Activated effector memory CD4-positive, alpha-beta T cell treated with Interleukin-2 at 50 U/mL for 16 hours (primary cell): ENCODE measurements around the gene BBIP1.
A peak's percentile ranks its signal among the peaks of the same experiment; 100 is the strongest.
"Not testable (repeated sequence)": the region's sequence is repeated elsewhere in the genome, so short reads cannot be mapped to it uniquely, and the experiment has no call there.

Experiments used
- DNase-seq: peaks from one replicate; pipeline ENCODE4 v3.0.0-alpha.2; 2020

The BBIP1 gene

GRCh38 chr10:110919971-110920881 lies 1.2 kb upstream of the BBIP1 start:
- no peak for DNase-seq

GRCh38 chr10:110919349-110919931 lies 460 bp upstream of the BBIP1 start, which contains the start of gene SHOC2:
Gene SHOC2, plus strand, starts transcription at chr10:110919604. Its CDS starts 44,755 bp downstream, at chr10:110964359.
- peak; percentile 97 for DNase-seq

- peak; percentile 81 for DNase-seq
Measured at GRCh38 chr10:110918269-110918642, 724 bp downstream of the BBIP1 start.

- no peak for DNase-seq
Measured at GRCh38 chr10:110916554-110917346, 2.2 kb downstream of the BBIP1 start.

GRCh38 chr10:110915600-110915999 lies 3.4 kb downstream of the BBIP1 start:
- DNase-seq, result not testable (repeated sequence)

- DNase-seq, result no peak
Measured at GRCh38 chr10:110915035-110915434, 3.9 kb downstream of the BBIP1 start.

GRCh38 chr10:110914431-110914830 lies 4.5 kb downstream of the BBIP1 start:
- no peak for DNase-seq

GRCh38 chr10:110912374-110912773 lies 6.6 kb downstream of the BBIP1 start:
- no peak for DNase-seq

- no peak for DNase-seq
Measured at GRCh38 chr10:110910138-110910537, 8.8 kb downstream of the BBIP1 start.

- DNase-seq, result no peak
Measured at GRCh38 chr10:110903280-110904278, 15.4 kb downstream of the BBIP1 start.

GRCh38 chr10:110901954-110902819 lies 16.8 kb downstream of the BBIP1 start:
- no peak for DNase-seq

- no peak for DNase-seq
Measured at GRCh38 chr10:110900983-110901382, 18.0 kb downstream of the BBIP1 start.

- no peak for DNase-seq
Measured at GRCh38 chr10:110898391-110898790, 20.6 kb downstream of the BBIP1 start.

GRCh38 chr10:110897184-110897583 lies 21.8 kb downstream of the BBIP1 start:
- no peak for DNase-seq

GRCh38 chr10:110893559-110894179 lies 25.3 kb downstream of the BBIP1 start:
- DNase-seq, result no peak

GRCh38 chr10:110892602-110893288 lies 26.2 kb downstream of the BBIP1 start:
- no peak for DNase-seq

GRCh38 chr10:110887560-110887959 lies 31.4 kb downstream of the BBIP1 start:
- DNase-seq, result no peak

- DNase-seq, result no peak
Measured at GRCh38 chr10:110885932-110886674, 32.9 kb downstream of the BBIP1 start.

GRCh38 chr10:110883924-110884323 lies 35.1 kb downstream of the BBIP1 start:
- no peak for DNase-seq
